Cardiac muscle cell (in vitro differentiated cells and primary cell): ENCODE results near the gene HPSE2. TPM values are rescaled to one million over a fixed set of nuclear protein-coding genes. Genes with fewer than 3 reads are reported as not detected.
"Not testable (repeated sequence)": the region's sequence is repeated elsewhere in the genome, so short reads cannot be mapped to it uniquely, and the experiment has no call there.

Experiments
- DNase-seq, 2 donors: peaks; one replicate each; pipeline versions ENCODE4 v3.0.0 to v3.0.0-alpha.2; 2010 to 2017; ENCODE audit warnings: low read depth in 1 of 2, low spot score in 1 of 2
- H3K27ac ChIP-seq: fragments of 200-600 bp; sonication (generic); 2 replicates; pipeline ENCODE4 v1.5.1; 2016
- H3K27me3 ChIP-seq: fragments of 200-600 bp; sonication (generic); 2 replicates; pipeline ENCODE4 v1.6.0; 2016; ENCODE audit warnings: control low read depth
- H3K36me3 ChIP-seq: fragments of 200-600 bp; sonication (generic); 2 replicates; pipeline ENCODE4 v1.5.1; 2016; ENCODE audit warnings: control low read depth
- H3K4me1 ChIP-seq: fragments of 200-600 bp; sonication (generic); 2 replicates; pipeline ENCODE4 v1.8.1; 2017; ENCODE audit warnings: low read depth, mild to moderate bottlenecking, mixed run types
- H3K4me3 ChIP-seq: fragments of 200-600 bp; sonication (generic); 2 replicates; pipeline ENCODE4 v1.5.1; 2016; ENCODE audit warnings: mild to moderate bottlenecking
- H3K9me3 ChIP-seq: fragments of 200-600 bp; sonication (generic); 2 replicates; pipeline ENCODE4 v1.5.1; 2017; ENCODE audit warnings: low read depth, mild to moderate bottlenecking, control low read depth
- polyA plus RNA-seq: library from polyadenylated mRNA; unstranded; fragments of >200 nt; fragmentation: Nextera tagmentation; extraction: Ambion mirVana; gene quantifications from 2 replicates; pipeline ENCODE4 v1.2.1, GENCODE V29; 2016
- total RNA-seq: library from RNA; depleted of rRNA; stranded (reverse); fragments of >200 nt; gene quantifications from 2 replicates; pipeline ENCODE4 v1.2.3, GENCODE V29; 2016
- TF ChIP-seq, protein P1 (sequence below): IDR thresholded peaks from 2 replicates; pipeline ENCODE4 v1.5.1; 2012; ENCODE audit warnings: low read depth, mild to moderate bottlenecking, low read length

Gene HPSE2
- total and polyA plus RNA-seq, 2 experiments from 2014 or later: 0.87 to 6.1 TPM

DNA sequence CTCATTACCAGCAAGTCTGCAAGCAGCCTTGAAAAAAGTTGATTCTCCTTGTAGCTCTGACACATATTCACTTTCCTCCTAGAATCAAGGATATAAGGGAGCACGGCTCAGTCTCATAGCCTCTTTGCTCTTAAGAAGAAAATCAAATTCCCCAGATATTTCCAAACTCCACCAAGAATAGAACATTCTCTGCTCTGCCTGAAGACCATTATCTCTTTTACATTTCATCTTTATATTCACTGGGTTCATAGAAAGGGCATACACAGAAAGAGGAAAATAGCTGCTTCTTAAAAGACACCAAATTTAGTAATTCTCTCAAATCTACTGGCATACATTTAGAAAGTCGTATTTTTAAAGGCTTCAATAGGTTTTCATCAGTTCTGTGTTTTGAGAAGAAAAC, 92.0 kb downstream of the HPSE2 start:
- H3K27ac ChIP-seq: no peak overlapping the region
- H3K9me3 ChIP-seq: no peaks in the 10 kb centered on the region
- H3K4me1 ChIP-seq: peaks cover 4% of the 10 kb centered on the region
- TF ChIP-seq, protein P1, sequence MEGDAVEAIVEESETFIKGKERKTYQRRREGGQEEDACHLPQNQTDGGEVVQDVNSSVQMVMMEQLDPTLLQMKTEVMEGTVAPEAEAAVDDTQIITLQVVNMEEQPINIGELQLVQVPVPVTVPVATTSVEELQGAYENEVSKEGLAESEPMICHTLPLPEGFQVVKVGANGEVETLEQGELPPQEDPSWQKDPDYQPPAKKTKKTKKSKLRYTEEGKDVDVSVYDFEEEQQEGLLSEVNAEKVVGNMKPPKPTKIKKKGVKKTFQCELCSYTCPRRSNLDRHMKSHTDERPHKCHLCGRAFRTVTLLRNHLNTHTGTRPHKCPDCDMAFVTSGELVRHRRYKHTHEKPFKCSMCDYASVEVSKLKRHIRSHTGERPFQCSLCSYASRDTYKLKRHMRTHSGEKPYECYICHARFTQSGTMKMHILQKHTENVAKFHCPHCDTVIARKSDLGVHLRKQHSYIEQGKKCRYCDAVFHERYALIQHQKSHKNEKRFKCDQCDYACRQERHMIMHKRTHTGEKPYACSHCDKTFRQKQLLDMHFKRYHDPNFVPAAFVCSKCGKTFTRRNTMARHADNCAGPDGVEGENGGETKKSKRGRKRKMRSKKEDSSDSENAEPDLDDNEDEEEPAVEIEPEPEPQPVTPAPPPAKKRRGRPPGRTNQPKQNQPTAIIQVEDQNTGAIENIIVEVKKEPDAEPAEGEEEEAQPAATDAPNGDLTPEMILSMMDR: no peak
- H3K36me3 ChIP-seq: no peaks in the 10 kb centered on the region
- DNase-seq: no peak
- H3K27me3 ChIP-seq: no peaks in the 10 kb centered on the region
- H3K4me3 ChIP-seq: no peak overlapping the region

DNA sequence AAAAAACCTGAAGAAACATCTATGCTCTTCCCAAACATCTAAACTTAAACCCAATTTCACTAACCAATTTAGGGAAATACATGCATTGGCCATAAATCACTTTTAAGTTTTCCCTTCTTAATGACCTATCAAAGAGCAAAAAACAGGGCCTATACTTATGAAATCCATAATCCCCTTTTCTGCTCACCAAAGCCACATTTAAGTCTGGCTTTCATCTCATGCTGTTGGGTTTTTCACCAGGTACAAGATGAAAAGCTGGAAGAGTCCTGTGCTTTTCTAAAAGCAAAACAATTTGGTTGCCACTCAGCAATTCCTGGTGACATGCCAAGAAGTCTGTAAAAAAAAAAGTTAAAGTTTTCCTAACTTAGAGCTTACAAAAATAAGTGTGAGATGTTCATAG, 92.6 kb downstream of the HPSE2 start:
- Histone ChIP-seq H3K36me3 (no peaks in the 10 kb centered on the region), H3K4me1 (peaks cover 4% of the 10 kb centered on the region), H3K4me3 (no peak overlapping the region), H3K27ac (no peak overlapping the region), H3K27me3 (no peaks in the 10 kb centered on the region), H3K9me3 (no peaks in the 10 kb centered on the region)
- DNase-seq: no peak
- TF ChIP-seq, protein P1: no peak

DNA sequence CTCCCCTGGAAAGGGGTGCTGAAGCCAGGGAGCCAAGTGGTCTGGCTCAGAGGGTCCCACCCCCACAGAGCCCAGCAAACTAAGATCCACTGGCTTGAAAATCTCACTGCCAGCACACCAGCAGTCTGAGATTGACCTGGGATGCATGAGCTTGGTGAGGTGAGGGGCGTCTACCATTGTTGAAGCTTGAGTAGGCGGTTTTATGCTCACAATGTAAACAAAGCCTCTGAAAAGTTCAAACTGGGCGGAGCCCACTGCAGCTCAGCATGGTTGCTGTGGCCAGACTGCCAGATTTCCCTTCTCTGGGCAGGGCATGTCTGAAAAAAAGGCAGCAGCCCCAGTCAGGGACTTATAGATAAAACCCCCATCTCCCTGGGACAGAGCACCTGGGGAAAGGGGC, 102.8 kb downstream of the HPSE2 start:
- not testable (repeated sequence) for H3K27me3 ChIP-seq, DNase-seq, H3K27ac ChIP-seq, H3K4me3 ChIP-seq, H3K9me3 ChIP-seq, H3K36me3 ChIP-seq, H3K4me1 ChIP-seq

DNA sequence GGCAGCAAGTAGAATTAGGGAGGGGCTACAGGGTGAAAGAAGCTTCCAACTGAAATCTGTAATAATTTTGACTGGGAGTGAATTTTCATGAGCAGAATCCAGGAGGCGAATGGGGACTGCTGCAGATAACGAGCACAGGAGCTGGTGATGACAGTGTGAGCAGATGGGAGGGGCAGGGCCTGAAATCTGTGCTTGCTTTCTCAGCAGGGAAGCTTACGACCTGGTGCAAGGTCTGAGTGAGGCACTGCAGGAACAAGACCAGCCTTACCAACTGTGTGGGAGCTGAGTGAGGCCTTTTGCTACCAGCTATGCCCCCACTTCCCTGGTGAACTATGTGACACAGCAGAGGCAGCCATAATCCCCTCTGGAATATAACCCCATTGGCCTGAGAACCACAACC, 109.8 kb downstream of the HPSE2 start:
- H3K9me3 ChIP-seq: no peaks in the 10 kb centered on the region
- DNase-seq: peak in 1 of 2 donors; percentile 49
- no peaks in the 10 kb centered on the region for H3K27me3 ChIP-seq
- TF ChIP-seq, protein P1: no peak
- peak overlapping the region; percentile 50 for H3K27ac ChIP-seq
- H3K36me3 ChIP-seq: no peaks in the 10 kb centered on the region
- no peaks in the 10 kb centered on the region for H3K4me1 ChIP-seq
- no peak overlapping the region for H3K4me3 ChIP-seq

DNA sequence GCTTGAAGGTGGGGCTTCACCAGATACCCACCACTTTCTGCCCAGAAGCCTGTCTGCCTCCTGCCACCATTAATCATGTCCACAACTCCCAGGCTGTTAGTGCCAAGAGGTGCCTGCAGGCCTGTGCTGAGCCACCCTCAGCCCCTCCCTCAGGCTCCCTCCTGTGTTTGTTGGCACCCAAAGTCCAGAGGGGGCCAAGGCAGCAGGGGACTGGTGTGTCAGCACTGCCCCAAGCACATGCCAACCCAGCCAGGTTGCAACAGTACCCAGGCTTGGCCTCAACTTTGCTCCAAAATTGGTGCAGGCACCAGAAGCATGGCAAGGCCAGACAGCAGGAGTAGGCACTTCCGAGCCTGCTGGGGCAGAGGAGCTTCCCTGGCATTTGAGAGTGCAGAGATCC, 111.3 kb downstream of the HPSE2 start:
- Histone ChIP-seq H3K27ac (no peak overlapping the region), H3K27me3 (no peaks in the 10 kb centered on the region), H3K36me3 (no peaks in the 10 kb centered on the region), H3K4me3 (no peak overlapping the region), H3K9me3 (no peaks in the 10 kb centered on the region), H3K4me1 (no peaks in the 10 kb centered on the region)
- no peak for DNase-seq
- TF ChIP-seq, protein P1: no peak

DNA sequence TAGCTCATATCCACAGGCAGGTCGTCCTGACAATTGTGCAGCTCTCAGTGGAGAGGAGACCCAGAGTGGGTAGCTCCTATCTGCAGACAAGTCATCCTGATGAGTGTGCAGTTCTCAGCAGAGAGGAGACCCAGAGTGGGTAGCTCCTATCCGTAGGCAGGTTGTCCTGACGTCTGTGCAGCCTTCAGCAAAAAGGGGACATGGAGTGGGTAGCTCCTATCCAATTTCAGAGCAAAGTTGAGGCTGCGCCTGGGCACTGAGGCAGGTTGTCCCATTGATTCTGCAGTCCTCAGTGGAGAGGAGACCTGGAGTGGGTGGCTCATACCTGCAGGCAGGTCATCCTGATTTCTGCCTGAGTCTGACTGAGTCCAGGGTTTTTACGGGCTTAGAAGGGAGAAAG, 111.8 kb downstream of the HPSE2 start:
- no peak for DNase-seq
- no peak overlapping the region for H3K27ac ChIP-seq
- TF ChIP-seq, protein P1: no peak

More for the DNA sequence above, 111.8 kb downstream of the HPSE2 start:
- Histone ChIP-seq H3K36me3 (no peaks in the 10 kb centered on the region), H3K27me3 (no peaks in the 10 kb centered on the region), H3K4me1 (no peaks in the 10 kb centered on the region), H3K9me3 (no peaks in the 10 kb centered on the region), H3K4me3 (no peak overlapping the region)
